G401 (cell line): ENCODE results near the gene SLIT3. TPM values are rescaled to one million over a fixed set of nuclear protein-coding genes. Genes with fewer than 3 reads are reported as not detected.

Source experiments
- DNase-seq: peaks from one replicate; pipeline ENCODE4 v3.0.0-alpha.2; 2015; ENCODE audit warnings: low spot score
- in situ Hi-C: cut with HindIII; loops from 2 replicates; pipeline ENCODE4 v1.10.0; 2016; ENCODE audit warnings: low sequenced_read_pairs, mixed read lengths
- total RNA-seq: library from RNA; depleted of rRNA; stranded (reverse); fragments of >200 nt; shearing (Covaris generic); gene quantifications from 2 replicates; pipeline ENCODE4 v1.2.3, GENCODE V29; 2014

SLIT3 gene
- total RNA-seq, 1 experiment from 2014 or later: 0.03 TPM

DNA sequence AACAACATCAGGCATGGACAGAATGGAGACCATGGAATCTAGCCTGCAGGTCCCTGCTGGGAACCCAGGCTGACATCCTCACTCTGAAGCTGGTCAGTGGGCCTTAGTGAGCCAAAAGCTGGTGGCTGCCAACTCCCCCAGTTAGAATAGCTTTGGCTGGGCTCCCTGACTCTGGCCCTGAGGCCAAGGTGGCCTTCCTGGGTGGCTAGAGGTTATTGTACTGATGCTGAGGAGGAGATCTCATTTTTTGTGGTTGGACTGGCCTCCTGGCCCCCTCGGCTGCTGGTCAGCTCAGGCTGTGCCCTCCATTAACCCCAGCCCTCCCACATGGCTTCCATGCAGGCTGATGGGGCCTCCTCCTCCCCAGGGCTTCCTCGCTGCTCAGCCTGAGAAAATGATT, 620.5 kb downstream of the SLIT3 start:
- in situ Hi-C loops: no loop called here

DNA sequence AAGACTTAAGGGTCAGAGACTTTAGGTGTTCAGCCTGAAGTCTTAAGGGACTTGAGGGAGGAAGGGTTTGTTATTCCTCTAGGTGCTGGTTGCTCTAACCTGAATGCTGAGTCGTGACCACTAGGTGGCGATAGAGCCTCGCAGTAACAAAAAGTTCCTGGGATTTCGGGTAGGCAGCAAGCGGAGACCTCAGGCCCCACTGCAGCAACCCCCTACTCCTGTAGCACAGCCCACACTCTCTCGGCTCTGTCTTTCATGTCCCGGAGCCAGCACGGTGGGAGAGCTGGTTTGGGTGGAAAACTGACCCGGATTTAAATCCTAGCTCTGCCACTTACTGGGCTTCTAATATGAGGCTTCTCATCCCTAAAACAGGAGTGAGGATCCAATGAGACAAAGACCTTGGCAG, 621.4 kb downstream of the SLIT3 start:
- DNase-seq: peak; percentile 91
- in situ Hi-C loops: no loop called here

More for the DNA sequence above, 620.5 kb downstream of the SLIT3 start:
- peak; percentile 85 for DNase-seq

GRCh38 chr5:168676501-168676900, 624.4 kb downstream of the SLIT3 start:
- peak; percentile 48 for DNase-seq
- in situ Hi-C loops: no loop called here

DNA sequence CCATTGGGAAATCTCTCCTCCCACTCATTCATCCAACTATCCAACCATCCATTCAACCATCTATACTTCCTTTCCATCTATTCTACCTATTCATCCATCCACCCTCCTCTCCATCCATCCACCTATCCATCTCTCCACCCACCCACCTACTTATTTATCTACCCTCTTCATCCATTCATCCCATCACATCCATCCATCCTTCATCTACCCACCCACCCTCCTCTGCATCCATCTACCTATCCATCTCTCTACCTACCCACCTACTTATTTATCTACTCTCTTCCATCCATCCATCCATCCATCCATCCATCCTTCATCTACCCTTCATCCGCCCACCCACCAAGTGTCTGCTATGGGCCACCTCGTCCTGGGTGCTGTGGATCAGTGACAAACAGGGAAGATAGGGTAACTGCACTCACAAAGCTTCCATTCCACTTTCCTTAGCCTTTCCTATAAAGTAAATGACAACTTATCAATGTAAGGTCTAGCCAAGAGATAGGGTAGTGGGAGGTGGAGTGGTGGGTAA, 625.0 kb downstream of the SLIT3 start:
- no peak for DNase-seq
- in situ Hi-C loops: no loop called here

DNA sequence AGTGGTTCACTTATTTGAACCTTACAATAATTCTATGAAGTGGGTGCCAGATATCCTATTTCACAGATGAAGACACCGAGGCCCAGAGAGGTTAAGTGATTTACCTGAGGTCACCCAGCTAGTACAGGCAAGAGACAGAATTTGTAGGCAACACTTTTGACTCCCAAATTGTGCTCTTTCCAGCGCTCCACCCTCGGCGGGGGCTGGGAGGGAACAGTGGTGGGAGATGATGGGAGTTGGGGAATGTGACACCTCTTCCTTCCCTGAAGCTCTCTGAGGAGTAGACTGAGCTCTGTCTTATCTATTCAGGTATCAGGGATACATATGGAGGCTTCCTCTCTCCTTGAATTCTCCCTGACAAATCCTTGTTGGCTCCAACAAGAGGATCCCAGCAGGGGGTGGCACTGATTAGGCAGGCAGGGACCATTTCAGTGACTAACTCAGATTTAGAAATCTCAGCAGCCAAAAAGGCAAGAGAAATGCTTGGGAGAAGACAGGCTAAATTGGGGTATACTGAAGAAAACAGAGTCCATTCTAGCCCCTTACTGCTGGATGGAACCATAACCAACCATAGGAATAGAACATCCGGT, 626.0 kb downstream of the SLIT3 start:
- in situ Hi-C loops: no loop called here
- no peak for DNase-seq

GRCh38 chr5:168672888-168673287, 628.1 kb downstream of the SLIT3 start:
- in situ Hi-C loops: no loop called here
- no peak for DNase-seq

DNA sequence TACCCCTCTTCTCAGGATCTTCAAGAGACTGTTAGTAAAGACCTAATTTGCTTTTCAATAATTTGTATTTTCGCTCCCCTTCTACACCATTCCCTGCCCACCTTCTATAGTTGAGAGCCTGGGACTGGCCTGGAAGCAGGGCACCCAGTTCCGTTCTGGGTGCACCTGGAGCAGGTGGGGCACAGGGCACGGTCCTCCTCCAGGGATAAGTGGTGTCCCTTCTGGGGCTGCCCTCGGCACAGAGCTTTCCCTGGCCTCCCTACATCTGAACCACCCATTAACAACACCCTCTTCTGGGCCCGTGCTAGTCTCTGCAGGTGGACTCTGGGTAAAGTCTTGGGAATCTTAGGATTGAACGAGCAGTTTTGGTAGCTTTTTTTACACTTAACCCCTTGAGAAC, 628.9 kb downstream of the SLIT3 start:
- no peak for DNase-seq
- in situ Hi-C loops: no loop called here

- no peak for DNase-seq
- in situ Hi-C loops: no loop called here
Observed at GRCh38 chr5:168670881-168671575, 629.9 kb downstream of the SLIT3 start.

- in situ Hi-C loops: no loop called here
- DNase-seq: no peak
Observed at GRCh38 chr5:168669668-168670378, 631.1 kb downstream of the SLIT3 start.

- in situ Hi-C loops: no loop called here
- no peak for DNase-seq
Observed at GRCh38 chr5:168669156-168669555, 631.8 kb downstream of the SLIT3 start.

DNA sequence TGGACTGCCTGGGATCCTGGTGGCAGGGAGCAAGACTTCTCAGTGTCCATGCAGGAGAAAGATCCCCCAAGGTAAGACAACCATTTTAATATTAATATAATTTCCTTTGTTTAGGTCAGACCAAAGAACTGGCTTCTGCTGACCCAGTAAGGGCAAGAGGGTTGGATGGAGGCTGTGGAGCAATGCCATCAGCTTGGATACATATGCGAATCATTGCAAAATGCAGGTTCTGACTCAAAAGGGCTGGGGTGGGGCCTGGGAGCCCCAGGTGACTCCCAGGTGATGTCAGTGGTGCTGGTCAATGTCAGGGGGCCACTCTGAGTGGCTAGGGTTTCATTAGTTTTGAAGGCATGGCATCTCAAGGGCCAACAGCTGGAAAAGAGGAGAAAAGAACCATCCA, 632.9 kb downstream of the SLIT3 start:
- in situ Hi-C loops: no loop called here
- DNase-seq: no peak

DNA sequence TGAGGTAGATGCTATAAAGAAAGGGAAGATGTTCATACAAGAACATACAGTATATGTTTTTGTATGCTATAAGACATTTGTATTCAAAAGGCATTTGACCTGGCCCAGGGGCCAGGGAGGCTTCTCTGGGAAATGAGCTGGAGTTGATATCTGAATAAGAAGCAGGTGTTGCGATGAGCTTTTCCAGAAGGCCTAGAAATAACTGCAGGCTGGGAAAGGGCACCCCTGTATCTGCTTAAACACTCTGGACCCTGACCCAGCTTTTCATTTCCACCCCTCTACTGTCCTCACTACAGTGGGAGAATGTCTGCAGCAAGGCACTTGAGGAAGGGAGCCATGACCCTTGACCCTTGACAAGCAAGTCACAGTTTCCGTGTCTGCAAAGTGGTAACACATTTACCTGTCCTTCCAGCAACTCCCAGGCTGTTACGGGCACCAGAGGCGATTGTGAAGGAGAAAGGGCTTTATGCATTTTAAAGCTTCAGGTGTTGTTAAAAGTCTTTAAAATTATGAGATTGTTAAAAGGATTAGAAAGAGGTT, 633.6 kb downstream of the SLIT3 start:
- no peak for DNase-seq
- in situ Hi-C loops: no loop called here

DNA sequence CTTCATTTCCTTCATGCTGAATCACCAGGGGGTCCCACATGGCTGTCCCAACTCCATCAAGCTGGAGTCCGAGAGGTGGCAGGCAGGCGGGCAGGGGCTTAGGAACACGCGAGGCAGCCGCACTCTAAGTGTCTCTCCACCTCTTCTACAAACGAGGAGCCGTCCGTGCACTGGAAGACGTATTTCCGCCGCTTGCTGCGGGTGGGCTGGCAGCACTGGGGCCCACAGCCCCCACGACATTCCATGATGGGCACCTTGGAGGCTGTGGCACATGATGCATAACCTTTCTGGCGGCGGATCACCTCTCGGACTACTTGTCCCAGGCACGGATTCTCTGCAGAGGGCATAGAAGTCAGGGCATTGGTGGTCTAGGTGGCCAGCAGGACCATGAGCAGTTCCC, 634.6 kb downstream of the SLIT3 start:
- in situ Hi-C loops: no loop called here
- DNase-seq: no peak

DNA sequence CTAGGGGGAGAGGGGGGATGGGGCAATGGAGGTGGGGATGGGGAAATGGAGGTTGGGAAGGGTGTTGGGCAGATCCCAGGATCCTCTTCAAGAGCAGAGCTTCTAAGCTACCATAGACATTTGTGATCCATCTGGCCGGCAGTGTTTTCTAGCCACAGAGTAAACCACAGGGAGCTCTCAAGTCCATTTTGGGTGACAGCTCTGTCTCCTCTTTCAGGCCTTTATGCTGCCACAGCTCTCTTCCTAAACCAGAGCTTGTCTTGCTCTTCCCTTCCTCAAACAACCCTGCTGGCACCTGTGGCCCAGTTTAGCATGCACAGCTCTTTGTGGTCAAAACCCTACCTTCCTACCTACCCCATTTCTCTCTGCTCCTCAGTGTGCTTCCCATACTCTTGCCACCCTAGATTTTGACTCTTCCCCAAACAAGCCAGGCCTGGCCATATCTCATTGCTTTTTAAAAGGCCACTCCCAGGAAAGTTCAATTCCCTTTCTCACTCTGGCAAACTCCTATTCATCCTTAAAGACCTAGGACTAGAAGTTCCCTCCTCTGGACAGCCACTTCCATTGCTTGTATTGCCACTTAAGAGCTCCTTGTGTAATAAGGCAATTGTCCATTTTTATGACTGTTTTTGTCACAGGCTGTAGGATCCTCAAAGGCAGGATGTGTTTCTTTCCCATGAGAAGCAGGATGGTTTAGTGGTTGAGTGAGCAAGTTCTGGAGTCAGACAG, 637.5 kb downstream of the SLIT3 start:
- in situ Hi-C loops: no loop called here
- DNase-seq: no peak

GRCh38 chr5:168661593-168662485, 639.1 kb downstream of the SLIT3 start:
- in situ Hi-C loops: no loop called here

GRCh38 chr5:168660691-168661090, 640.2 kb downstream of the SLIT3 start:
- in situ Hi-C loops: no loop called here
- no peak for DNase-seq

More at GRCh38 chr5:168661593-168662485, 639.1 kb downstream of the SLIT3 start:
- DNase-seq: no peak

- no peak for DNase-seq
- in situ Hi-C loops: no loop called here
Observed at GRCh38 chr5:168659286-168659847, 641.6 kb downstream of the SLIT3 start.

DNA sequence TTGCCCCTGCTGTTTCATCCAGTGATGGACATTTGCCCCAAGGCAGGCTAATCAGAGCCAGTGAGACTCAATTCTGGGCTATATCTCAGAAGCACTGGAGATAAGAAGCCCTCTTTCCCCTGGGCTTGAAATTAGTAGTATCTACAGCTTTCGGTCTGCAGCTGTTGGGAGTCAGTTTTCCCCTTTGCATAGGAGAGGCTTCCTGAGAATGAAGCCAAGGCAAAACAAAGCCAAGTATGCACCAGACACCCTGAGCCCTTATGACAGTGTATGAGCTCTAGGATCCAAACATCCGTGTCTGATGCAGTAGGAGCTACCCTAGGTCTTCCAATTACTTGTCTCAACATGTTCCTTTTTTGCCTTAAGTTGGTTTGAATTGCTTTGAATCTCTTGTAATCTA, 642.5 kb downstream of the SLIT3 start:
- in situ Hi-C loops: no loop called here
- DNase-seq: no peak
